ENCODE data around the gene TTC9. TPM values are rescaled to one million over a fixed set of nuclear protein-coding genes. Genes with fewer than 3 reads are reported as not detected.

TTC9 gene
- total and polyA plus RNA-seq, 2 donors from 2014 or later, result 2.6 to 5.2 TPM

GRCh38 chr14:70640938-70641547 is 673 bp upstream of the TTC9 start:
- H3K4me1 ChIP-seq (ENCODE audit: control insufficient read depth in 2 of 3, insufficient read depth in 2 of 3, low read depth in 1 of 3, low read length in 3 of 3), result peaks cover 0 to 4% (median 0%) of the 10 kb centered on the region in 3 donors
- peak overlapping the region; percentile 48 to 66 (median 58) for H3K4me3 ChIP-seq (ENCODE audit: low read length in 3 of 3)
- no peaks in the 10 kb centered on the region for H3K9me3 ChIP-seq (ENCODE audit: control insufficient read depth in 2 of 3, insufficient read depth in 1 of 3, low read length in 3 of 3)
- H3K27me3 ChIP-seq (ENCODE audit: control insufficient read depth, insufficient read depth, low read length), result peaks cover 13% of the 10 kb centered on the region
- DNase-seq, result peak; percentile 45 to 67 (median 58)
- no peak overlapping the region for H3K27ac ChIP-seq (ENCODE audit: low read depth in 2 of 2, low read length in 2 of 2)
- FAIRE-seq, result no peak
- H3K36me3 ChIP-seq (ENCODE audit: control insufficient read depth in 2 of 3, insufficient read depth in 3 of 3, low read length in 3 of 3), result no peaks in the 10 kb centered on the region
- peak overlapping the region; percentile 21 to 26 (median 22) for H3K9ac ChIP-seq (ENCODE audit: low read length in 3 of 3)
- intact Hi-C loops (cut with DNase I), result no loop called here
- TF ChIP-seq CTCF (IDR thresholded peaks at IDR 0.05; ENCODE audit: borderline replicate concordance, extremely low read depth, insufficient read depth), result no peak

GRCh38 chr14:70642303-70643235 is 853 bp downstream of the TTC9 start:
- no peak for FAIRE-seq
- Histone ChIP-seq H3K4me3 (ENCODE audit: low read length in 3 of 3) (peak overlapping the region; percentile 47 to 66 (median 59)), H3K27me3 (ENCODE audit: control insufficient read depth, insufficient read depth, low read length) (peaks cover 13% of the 10 kb centered on the region), H3K9me3 (ENCODE audit: control insufficient read depth in 2 of 3, insufficient read depth in 1 of 3, low read length in 3 of 3) (no peaks in the 10 kb centered on the region), H3K9ac (ENCODE audit: low read length in 3 of 3) (peak overlapping the region in 1 of 3 donors; percentile 55), H3K27ac (ENCODE audit: low read depth in 2 of 2, low read length in 2 of 2) (no peak overlapping the region), H3K36me3 (ENCODE audit: control insufficient read depth in 2 of 3, insufficient read depth in 3 of 3, low read length in 3 of 3) (no peaks in the 10 kb centered on the region), H3K4me1 (ENCODE audit: control insufficient read depth in 2 of 3, insufficient read depth in 2 of 3, low read depth in 1 of 3, low read length in 3 of 3) (peaks cover 0 to 4% (median 0%) of the 10 kb centered on the region in 3 donors)
- peak; percentile 45 to 62 (median 50) for DNase-seq
- no peak for TF ChIP-seq CTCF (IDR thresholded peaks at IDR 0.05; ENCODE audit: borderline replicate concordance, extremely low read depth, insufficient read depth)
- intact Hi-C loops (cut with DNase I), result no loop called here

- DNase-seq (no peak), FAIRE-seq (no peak)
- no peak overlapping the region for H3K4me3 ChIP-seq (ENCODE audit: low read length in 3 of 3)
- no peaks in the 10 kb centered on the region for H3K36me3 ChIP-seq (ENCODE audit: control insufficient read depth in 2 of 3, insufficient read depth in 3 of 3, low read length in 3 of 3)
- no peaks in the 10 kb centered on the region for H3K9me3 ChIP-seq (ENCODE audit: control insufficient read depth in 2 of 3, insufficient read depth in 1 of 3, low read length in 3 of 3)
- H3K9ac ChIP-seq (ENCODE audit: low read length in 3 of 3), result no peak overlapping the region
- intact Hi-C loops (cut with DNase I), result no loop called here
- no peak for TF ChIP-seq CTCF (IDR thresholded peaks at IDR 0.05; ENCODE audit: borderline replicate concordance, extremely low read depth, insufficient read depth)
- peaks cover 13% of the 10 kb centered on the region for H3K27me3 ChIP-seq (ENCODE audit: control insufficient read depth, insufficient read depth, low read length)
- no peak overlapping the region for H3K27ac ChIP-seq (ENCODE audit: low read depth in 2 of 2, low read length in 2 of 2)
- H3K4me1 ChIP-seq (ENCODE audit: control insufficient read depth in 2 of 3, insufficient read depth in 2 of 3, low read depth in 1 of 3, low read length in 3 of 3), result peaks cover 0 to 4% (median 0%) of the 10 kb centered on the region in 3 donors
These were observed 2.3 kb downstream of the TTC9 start for GRCh38 chr14:70643967-70644366.

Data from kidney (tissue), 14 donors.